ENCODE measurements around the gene RNASE4.
"Not testable (repeated sequence)": the region's sequence is repeated elsewhere in the genome, so short reads cannot be mapped to it uniquely, and the experiment has no call there.

Gene RNASE4

GRCh38 chr14:20732477-20732876 lies 48.1 kb downstream of the RNASE4 start:
- Histone ChIP-seq H3K4me3 (ENCODE audit: low read depth in 1 of 2, low read length in 1 of 2) (no peak overlapping the region), H3K27me3 (peaks cover 9% of the 10 kb centered on the region), H3K36me3 (no peaks in the 10 kb centered on the region), H3K27ac (peak overlapping the region; percentile 57), H3K4me1 (ENCODE audit: control insufficient read depth in 1 of 2, insufficient read depth in 1 of 2, low read depth in 1 of 2, low read length in 1 of 2) (no peaks in the 10 kb centered on the region), H3K9me3 (no peaks in the 10 kb centered on the region)
- no peak for TF ChIP-seq CTCF (IDR thresholded peaks at IDR 0.05)

GRCh38 chr14:20732979-20733635 lies 48.7 kb downstream of the RNASE4 start:
- TF ChIP-seq CTCF (IDR thresholded peaks at IDR 0.05) = no peak
- Histone ChIP-seq H3K4me3 (ENCODE audit: low read depth in 1 of 2, low read length in 1 of 2) (no peak overlapping the region), H3K27me3 (peaks cover 9% of the 10 kb centered on the region), H3K4me1 (ENCODE audit: control insufficient read depth in 1 of 2, insufficient read depth in 1 of 2, low read depth in 1 of 2, low read length in 1 of 2) (no peaks in the 10 kb centered on the region), H3K27ac (peak overlapping the region; percentile 57), H3K9me3 (no peaks in the 10 kb centered on the region), H3K36me3 (no peaks in the 10 kb centered on the region)

- no peak for TF ChIP-seq CTCF (IDR thresholded peaks at IDR 0.05)
- H3K27me3 ChIP-seq = peaks cover 6% of the 10 kb centered on the region
- no peaks in the 10 kb centered on the region for H3K9me3 ChIP-seq
- peak overlapping the region; percentile 57 for H3K27ac ChIP-seq
- no peaks in the 10 kb centered on the region for H3K4me1 ChIP-seq (ENCODE audit: control insufficient read depth in 1 of 2, insufficient read depth in 1 of 2, low read depth in 1 of 2, low read length in 1 of 2)
- H3K4me3 ChIP-seq (ENCODE audit: low read depth in 1 of 2, low read length in 1 of 2) = no peak overlapping the region
- no peaks in the 10 kb centered on the region for H3K36me3 ChIP-seq
Measured at GRCh38 chr14:20733684-20734429, 49.5 kb downstream of the RNASE4 start.

GRCh38 chr14:20734430-20734806 lies 50.1 kb downstream of the RNASE4 start:
- no peaks in the 10 kb centered on the region for H3K4me1 ChIP-seq (ENCODE audit: control insufficient read depth in 1 of 2, insufficient read depth in 1 of 2, low read depth in 1 of 2, low read length in 1 of 2)
- TF ChIP-seq CTCF (IDR thresholded peaks at IDR 0.05) = no peak
- H3K4me3 ChIP-seq (ENCODE audit: low read depth in 1 of 2, low read length in 1 of 2) = no peak overlapping the region
- no peaks in the 10 kb centered on the region for H3K9me3 ChIP-seq
- H3K27me3 ChIP-seq = peaks cover 6% of the 10 kb centered on the region
- H3K27ac ChIP-seq = no peak overlapping the region
- H3K36me3 ChIP-seq = no peaks in the 10 kb centered on the region

GRCh38 chr14:20738292-20738691 lies 53.9 kb downstream of the RNASE4 start:
- H3K27me3 ChIP-seq; H3K27ac ChIP-seq; H3K9me3 ChIP-seq; H3K4me1 ChIP-seq (ENCODE audit: control insufficient read depth in 1 of 2, insufficient read depth in 1 of 2, low read depth in 1 of 2, low read length in 1 of 2); H3K4me3 ChIP-seq (ENCODE audit: low read depth in 1 of 2, low read length in 1 of 2); H3K36me3 ChIP-seq: not testable (repeated sequence)

GRCh38 chr14:20742132-20742531 lies 57.8 kb downstream of the RNASE4 start:
- no peak overlapping the region for H3K4me3 ChIP-seq (ENCODE audit: low read depth in 1 of 2, low read length in 1 of 2)
- no peaks in the 10 kb centered on the region for H3K27me3 ChIP-seq
- H3K36me3 ChIP-seq = no peaks in the 10 kb centered on the region
- H3K27ac ChIP-seq = no peak overlapping the region
- no peaks in the 10 kb centered on the region for H3K9me3 ChIP-seq
- no peak for TF ChIP-seq CTCF (IDR thresholded peaks at IDR 0.05)
- no peaks in the 10 kb centered on the region for H3K4me1 ChIP-seq (ENCODE audit: control insufficient read depth in 1 of 2, insufficient read depth in 1 of 2, low read depth in 1 of 2, low read length in 1 of 2)
